D721Med (cell line): ENCODE measurements around the gene LYL1.

Source experiments
- DNase-seq: peaks from one replicate; pipeline ENCODE4 v3.0.0; 2011; ENCODE audit warnings: low spot score; ENCODE audit not compliant: insufficient read length
- FAIRE-seq: peaks from 2 replicates; lab custom pipeline; 2011; peaks lifted over from hg19 to GRCh38; lab: Jason Lieb, UNC
- TF ChIP-seq, protein P1 (sequence below): IDR thresholded peaks from 2 replicates; pipeline ENCODE4 v1.5.1; 2012; ENCODE audit warnings: mild to moderate bottlenecking, control low read depth; ENCODE audit not compliant: insufficient read depth; ENCODE audit errors: missing control alignments

Gene LYL1

DNA sequence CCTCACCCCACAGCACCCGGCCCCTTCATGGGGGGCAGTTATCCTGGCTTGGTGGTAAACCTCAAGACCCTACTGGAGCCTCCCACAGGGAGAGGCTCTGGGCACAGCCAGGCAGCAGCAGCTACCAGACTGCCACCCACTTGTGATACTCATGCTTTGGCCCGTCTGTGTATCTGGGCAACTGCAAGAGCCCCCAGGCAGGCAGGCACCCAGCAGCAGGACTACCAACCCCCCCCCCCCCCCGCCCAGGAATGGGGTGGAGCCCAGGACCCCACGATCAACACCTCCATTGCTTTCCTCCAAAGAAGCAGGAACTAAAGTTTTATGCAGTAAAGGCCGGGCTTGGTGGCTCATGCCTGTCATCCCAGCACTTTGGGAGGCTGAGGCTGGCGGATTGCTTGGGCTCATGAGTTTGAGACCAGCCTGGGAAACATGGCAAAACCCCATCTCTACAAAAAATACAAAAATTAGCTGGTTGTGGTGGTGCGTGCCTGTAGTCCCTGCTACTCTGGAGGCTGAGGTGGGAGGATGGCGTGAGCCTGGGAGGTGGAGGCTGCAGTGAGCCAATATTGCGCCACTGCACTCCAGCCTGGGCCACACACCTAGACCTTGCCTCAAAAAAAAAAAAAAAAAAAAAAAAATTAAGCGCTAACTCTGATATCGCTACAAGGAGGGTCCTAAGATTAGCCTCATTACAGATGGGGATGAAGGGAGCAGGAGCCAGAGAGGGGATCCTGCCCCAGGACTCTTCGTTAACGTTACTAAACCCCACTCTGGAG, 1.1 kb upstream of the LYL1 start:
- FAIRE-seq = no peak
- TF ChIP-seq, protein P1, sequence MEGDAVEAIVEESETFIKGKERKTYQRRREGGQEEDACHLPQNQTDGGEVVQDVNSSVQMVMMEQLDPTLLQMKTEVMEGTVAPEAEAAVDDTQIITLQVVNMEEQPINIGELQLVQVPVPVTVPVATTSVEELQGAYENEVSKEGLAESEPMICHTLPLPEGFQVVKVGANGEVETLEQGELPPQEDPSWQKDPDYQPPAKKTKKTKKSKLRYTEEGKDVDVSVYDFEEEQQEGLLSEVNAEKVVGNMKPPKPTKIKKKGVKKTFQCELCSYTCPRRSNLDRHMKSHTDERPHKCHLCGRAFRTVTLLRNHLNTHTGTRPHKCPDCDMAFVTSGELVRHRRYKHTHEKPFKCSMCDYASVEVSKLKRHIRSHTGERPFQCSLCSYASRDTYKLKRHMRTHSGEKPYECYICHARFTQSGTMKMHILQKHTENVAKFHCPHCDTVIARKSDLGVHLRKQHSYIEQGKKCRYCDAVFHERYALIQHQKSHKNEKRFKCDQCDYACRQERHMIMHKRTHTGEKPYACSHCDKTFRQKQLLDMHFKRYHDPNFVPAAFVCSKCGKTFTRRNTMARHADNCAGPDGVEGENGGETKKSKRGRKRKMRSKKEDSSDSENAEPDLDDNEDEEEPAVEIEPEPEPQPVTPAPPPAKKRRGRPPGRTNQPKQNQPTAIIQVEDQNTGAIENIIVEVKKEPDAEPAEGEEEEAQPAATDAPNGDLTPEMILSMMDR = no peak
- DNase-seq = no peak

- no peak for DNase-seq
- no peak for FAIRE-seq
- TF ChIP-seq, protein P1 = no peak
Observed at GRCh38 chr19:13102416-13102665, 317 bp downstream of the LYL1 start.

GRCh38 chr19:13101590-13102415, 855 bp downstream of the LYL1 start:
- TF ChIP-seq, protein P1 = no peak
- FAIRE-seq = no peak

DNA sequence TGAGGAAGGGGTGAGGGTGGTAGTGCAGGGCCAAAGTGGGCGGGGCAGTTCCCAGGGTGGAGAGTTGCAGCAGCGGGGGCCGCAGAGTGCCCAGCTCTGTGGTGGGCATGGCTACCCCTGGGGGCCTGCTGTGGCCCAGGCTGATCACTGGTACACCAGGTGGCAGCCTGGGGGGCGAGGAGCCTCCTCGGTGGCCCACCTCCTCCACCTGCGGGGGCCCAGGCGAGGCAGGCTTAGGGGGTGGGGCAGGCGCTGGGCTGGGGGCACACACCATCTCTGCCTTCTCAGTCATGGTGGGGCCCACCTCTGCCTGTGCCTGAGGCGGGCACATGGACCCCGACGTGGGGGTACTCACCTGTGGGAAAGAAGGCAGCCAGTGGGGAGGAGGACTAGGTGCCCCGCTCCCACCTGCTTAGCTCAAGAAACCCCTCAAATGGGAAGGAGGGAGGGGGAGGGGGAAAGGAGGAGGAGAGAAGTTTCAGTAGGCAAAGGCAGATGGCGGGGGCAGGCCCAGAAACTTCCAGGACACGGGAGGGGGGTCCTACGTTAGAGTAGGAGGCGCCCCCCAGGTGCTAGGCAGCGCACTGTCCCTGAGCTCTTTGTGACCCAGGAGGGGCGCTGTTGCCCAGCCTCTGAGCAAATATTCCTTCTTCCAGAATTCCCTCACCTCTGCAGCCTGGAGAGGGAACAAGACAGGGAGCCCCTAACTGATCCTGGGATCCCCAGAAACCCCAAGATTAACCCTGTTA, 1.6 kb downstream of the LYL1 start:
- TF ChIP-seq, protein P1 = peak; percentile 17
- no peak for FAIRE-seq
- no peak for DNase-seq

More at GRCh38 chr19:13101590-13102415, 855 bp downstream of the LYL1 start:
- no peak for DNase-seq

- DNase-seq (no peak), FAIRE-seq (no peak)
- TF ChIP-seq, protein P1 = no peak
Observed at GRCh38 chr19:13100031-13100588, 2.5 kb downstream of the LYL1 start.

DNA sequence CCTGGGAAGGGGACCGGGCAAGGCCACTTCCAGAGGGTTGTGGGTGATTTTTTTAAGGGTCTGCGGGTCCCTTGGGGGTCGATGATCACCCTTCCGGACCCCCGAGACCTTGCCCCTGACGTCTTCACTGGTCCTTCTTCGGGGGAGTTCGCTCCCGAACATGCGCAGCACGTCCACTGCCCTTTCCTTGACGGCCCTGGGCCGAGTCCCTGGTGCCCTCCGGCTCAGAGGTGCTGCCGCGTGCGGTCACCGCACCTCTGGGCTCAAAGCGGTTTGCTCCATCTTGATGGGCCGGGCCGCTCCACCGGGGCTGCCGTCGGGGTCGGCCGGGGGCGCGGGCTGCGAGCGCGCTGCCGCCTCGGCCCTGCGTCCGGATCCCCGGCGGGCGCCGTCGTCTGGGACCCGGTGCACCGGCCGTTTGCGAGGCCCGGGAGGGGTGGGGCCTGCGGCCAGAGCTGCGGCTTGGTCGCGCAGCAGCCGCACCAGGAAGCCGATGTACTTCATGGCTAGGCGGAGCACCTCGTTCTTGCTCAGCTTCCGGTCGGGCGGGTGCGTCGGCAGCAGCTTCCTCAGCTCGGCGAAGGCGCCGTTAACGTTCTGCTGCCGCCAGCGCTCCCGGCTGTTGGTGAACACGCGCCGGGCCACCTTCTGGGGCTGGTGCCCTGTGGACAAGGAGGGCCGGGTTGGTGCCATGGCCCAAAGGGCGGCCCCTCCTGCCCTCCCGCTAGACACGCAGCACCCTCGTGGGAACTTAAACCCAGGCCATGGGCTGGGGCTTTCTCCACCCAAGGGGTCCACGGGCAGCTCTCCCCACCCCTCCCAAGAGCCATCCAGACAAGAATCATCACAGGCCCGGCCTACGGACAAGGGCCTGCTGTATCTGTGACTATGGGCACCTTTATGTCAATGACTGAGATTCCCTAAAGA, 3.3 kb downstream of the LYL1 start:
- TF ChIP-seq, protein P1 = no peak
- FAIRE-seq (no peak), DNase-seq (no peak)
